T-helper 17 cell (primary cell): ENCODE results near the gene OBSL1. TPM values are rescaled to one million over a fixed set of nuclear protein-coding genes. Genes with fewer than 3 reads are reported as not detected.

Experiments
- ATAC-seq: fragments of 150-1000 bp; cut with Tn5 transposase; 2 replicates; pipeline ENCODE4 v1.10.0; 2021; ENCODE audit warnings: mild to moderate bottlenecking, moderate library complexity
- DNase-seq, 3 donors: peaks; one replicate each; pipeline versions ENCODE4 v3.0.0 to v3.0.0-alpha.2; 2020 to 2021
- H3K9me3 ChIP-seq: one replicate; pipeline ENCODE4 v1.7.0; 2013; ENCODE audit warnings: low read length, mild to moderate bottlenecking; ENCODE audit not compliant: control insufficient read depth, poor library complexity, severe bottlenecking
- H3K27ac Mint-ChIP-seq: one replicate; pipeline ENCODE4 v1.8.0; 2022; ENCODE audit warnings: mild to moderate bottlenecking, moderate library complexity, mixed read lengths
- H3K27me3 Mint-ChIP-seq: one replicate; pipeline ENCODE4 v1.8.0; 2022; ENCODE audit warnings: mixed read lengths
- H3K36me3 Mint-ChIP-seq: one replicate; pipeline ENCODE4 v1.8.0; 2022; ENCODE audit warnings: low read depth, mixed read lengths
- H3K4me1 Mint-ChIP-seq: one replicate; pipeline ENCODE4 v1.8.0; 2022; ENCODE audit warnings: mild to moderate bottlenecking, mixed read lengths
- H3K4me3 Mint-ChIP-seq: one replicate; pipeline ENCODE4 v1.8.0; 2022; ENCODE audit warnings: mild to moderate bottlenecking, moderate library complexity, mixed read lengths
- total RNA-seq, 4 donors: library from RNA in 2 of 4; stranded (reverse) in 2 of 4; gene quantifications; one replicate each; pipeline ENCODE4 v1.2.3 and lab custom pipeline; 2022 to 2026

OBSL1 gene
- total RNA-seq, 2 donors from 2014 or later, result 0.67 to 1.1 TPM

GRCh38 chr2:219557320-219557719 lies 14.0 kb downstream of the OBSL1 start:
- Mint-ChIP-seq H3K36me3 (no peaks in the 10 kb centered on the region), H3K27me3 (peaks cover 38% of the 10 kb centered on the region), H3K27ac (no peak overlapping the region), H3K4me1 (no peaks in the 10 kb centered on the region), H3K4me3 (no peak overlapping the region)
- no peaks in the 10 kb centered on the region for H3K9me3 ChIP-seq
- ATAC-seq, result no peak
- no peak for DNase-seq

GRCh38 chr2:219556413-219556812 lies 14.9 kb downstream of the OBSL1 start:
- H3K9me3 ChIP-seq, result no peaks in the 10 kb centered on the region
- ATAC-seq (no peak), DNase-seq (no peak)
- Mint-ChIP-seq H3K36me3 (no peaks in the 10 kb centered on the region), H3K27ac (no peak overlapping the region), H3K4me3 (no peak overlapping the region), H3K27me3 (peaks cover 37% of the 10 kb centered on the region), H3K4me1 (peaks cover 4% of the 10 kb centered on the region)

- no peaks in the 10 kb centered on the region for H3K36me3 Mint-ChIP-seq
- no peak overlapping the region for H3K4me3 Mint-ChIP-seq
- no peak overlapping the region for H3K27ac Mint-ChIP-seq
- DNase-seq (no peak), ATAC-seq (no peak)
- H3K9me3 ChIP-seq, result no peaks in the 10 kb centered on the region
- peaks cover 40% of the 10 kb centered on the region for H3K27me3 Mint-ChIP-seq
- peaks cover 4% of the 10 kb centered on the region for H3K4me1 Mint-ChIP-seq
Observed at GRCh38 chr2:219555956-219556355, 15.4 kb downstream of the OBSL1 start.

GRCh38 chr2:219554350-219554749 lies 17.0 kb downstream of the OBSL1 start:
- no peak overlapping the region for H3K4me3 Mint-ChIP-seq
- DNase-seq, result no peak
- H3K36me3 Mint-ChIP-seq, result no peaks in the 10 kb centered on the region
- H3K27ac Mint-ChIP-seq, result no peak overlapping the region
- H3K4me1 Mint-ChIP-seq, result peaks cover 6% of the 10 kb centered on the region
- H3K27me3 Mint-ChIP-seq, result peaks cover 49% of the 10 kb centered on the region
- ATAC-seq, result no peak
- H3K9me3 ChIP-seq, result no peaks in the 10 kb centered on the region

- ATAC-seq (no peak), DNase-seq (no peak)
- Mint-ChIP-seq H3K4me1 (peaks cover 6% of the 10 kb centered on the region), H3K27me3 (peaks cover 56% of the 10 kb centered on the region), H3K36me3 (no peaks in the 10 kb centered on the region), H3K27ac (peak overlapping the region; percentile 3), H3K4me3 (peak overlapping the region; percentile 12)
- no peaks in the 10 kb centered on the region for H3K9me3 ChIP-seq
Observed at GRCh38 chr2:219553463-219553963, 17.8 kb downstream of the OBSL1 start.

- H3K9me3 ChIP-seq, result no peaks in the 10 kb centered on the region
- peaks cover 9% of the 10 kb centered on the region for H3K4me1 Mint-ChIP-seq
- no peaks in the 10 kb centered on the region for H3K36me3 Mint-ChIP-seq
- H3K27me3 Mint-ChIP-seq, result peaks cover 56% of the 10 kb centered on the region
- ATAC-seq (no peak), DNase-seq (no peak)
- H3K27ac Mint-ChIP-seq, result no peak overlapping the region
- peak overlapping the region; percentile 12 for H3K4me3 Mint-ChIP-seq
Observed at GRCh38 chr2:219553168-219553417, 18.2 kb downstream of the OBSL1 start.

- DNase-seq (peak; percentile 68 to 77 (median 71)), ATAC-seq (peak; percentile 97)
- peak overlapping the region; percentile 90 for H3K4me3 Mint-ChIP-seq
- peaks cover 9% of the 10 kb centered on the region for H3K4me1 Mint-ChIP-seq
- H3K9me3 ChIP-seq, result no peaks in the 10 kb centered on the region
- peaks cover 57% of the 10 kb centered on the region for H3K27me3 Mint-ChIP-seq
- no peaks in the 10 kb centered on the region for H3K36me3 Mint-ChIP-seq
- no peak overlapping the region for H3K27ac Mint-ChIP-seq
Observed at GRCh38 chr2:219552382-219553167, 18.8 kb downstream of the OBSL1 start.

- Mint-ChIP-seq H3K36me3 (no peaks in the 10 kb centered on the region), H3K27ac (no peak overlapping the region), H3K4me1 (peaks cover 9% of the 10 kb centered on the region), H3K4me3 (peak overlapping the region; percentile 90), H3K27me3 (peaks cover 55% of the 10 kb centered on the region)
- ATAC-seq, result peak; percentile 10
- no peak for DNase-seq
- H3K9me3 ChIP-seq, result no peaks in the 10 kb centered on the region
Observed at GRCh38 chr2:219551441-219552381, 19.6 kb downstream of the OBSL1 start.

GRCh38 chr2:219549619-219550018 lies 21.7 kb downstream of the OBSL1 start:
- Mint-ChIP-seq H3K27ac (no peak overlapping the region), H3K4me3 (no peak overlapping the region), H3K36me3 (no peaks in the 10 kb centered on the region), H3K4me1 (peaks cover 13% of the 10 kb centered on the region), H3K27me3 (peaks cover 45% of the 10 kb centered on the region)
- DNase-seq, result no peak
- no peaks in the 10 kb centered on the region for H3K9me3 ChIP-seq
- ATAC-seq, result no peak

- no peak for ATAC-seq
- H3K36me3 Mint-ChIP-seq, result no peaks in the 10 kb centered on the region
- no peak for DNase-seq
- H3K27ac Mint-ChIP-seq, result no peak overlapping the region
- H3K27me3 Mint-ChIP-seq, result peaks cover 39% of the 10 kb centered on the region
- H3K4me1 Mint-ChIP-seq, result peaks cover 17% of the 10 kb centered on the region
- no peaks in the 10 kb centered on the region for H3K9me3 ChIP-seq
- H3K4me3 Mint-ChIP-seq, result no peak overlapping the region
Observed at GRCh38 chr2:219548990-219549389, 22.3 kb downstream of the OBSL1 start.

- DNase-seq, result no peak
- no peaks in the 10 kb centered on the region for H3K36me3 Mint-ChIP-seq
- ATAC-seq, result no peak
- H3K27me3 Mint-ChIP-seq, result peaks cover 31% of the 10 kb centered on the region
- H3K9me3 ChIP-seq, result no peaks in the 10 kb centered on the region
- H3K4me1 Mint-ChIP-seq, result peaks cover 20% of the 10 kb centered on the region
- H3K27ac Mint-ChIP-seq, result no peak overlapping the region
- H3K4me3 Mint-ChIP-seq, result no peak overlapping the region
Observed at GRCh38 chr2:219547621-219548020, 23.7 kb downstream of the OBSL1 start.

- DNase-seq, result no peak
- Mint-ChIP-seq H3K4me3 (no peak overlapping the region), H3K4me1 (peaks cover 23% of the 10 kb centered on the region), H3K27ac (no peak overlapping the region), H3K27me3 (peaks cover 23% of the 10 kb centered on the region), H3K36me3 (no peaks in the 10 kb centered on the region)
- ATAC-seq, result no peak
- H3K9me3 ChIP-seq, result no peaks in the 10 kb centered on the region
Observed at GRCh38 chr2:219545943-219546352, 25.4 kb downstream of the OBSL1 start.

GRCh38 chr2:219545295-219545942 lies 25.9 kb downstream of the OBSL1 start:
- Mint-ChIP-seq H3K27ac (peak overlapping the region; percentile 85), H3K27me3 (peaks cover 18% of the 10 kb centered on the region), H3K36me3 (no peaks in the 10 kb centered on the region), H3K4me3 (peak overlapping the region; percentile 92), H3K4me1 (peaks cover 21% of the 10 kb centered on the region)
- no peak for DNase-seq
- ATAC-seq, result no peak
- no peaks in the 10 kb centered on the region for H3K9me3 ChIP-seq
